ENCODE data around the gene IQSEC1. TPM values are rescaled to one million over a fixed set of nuclear protein-coding genes. Genes with fewer than 3 reads are reported as not detected.

Gene IQSEC1
- total RNA-seq, 1 donor: 135 TPM

DNA sequence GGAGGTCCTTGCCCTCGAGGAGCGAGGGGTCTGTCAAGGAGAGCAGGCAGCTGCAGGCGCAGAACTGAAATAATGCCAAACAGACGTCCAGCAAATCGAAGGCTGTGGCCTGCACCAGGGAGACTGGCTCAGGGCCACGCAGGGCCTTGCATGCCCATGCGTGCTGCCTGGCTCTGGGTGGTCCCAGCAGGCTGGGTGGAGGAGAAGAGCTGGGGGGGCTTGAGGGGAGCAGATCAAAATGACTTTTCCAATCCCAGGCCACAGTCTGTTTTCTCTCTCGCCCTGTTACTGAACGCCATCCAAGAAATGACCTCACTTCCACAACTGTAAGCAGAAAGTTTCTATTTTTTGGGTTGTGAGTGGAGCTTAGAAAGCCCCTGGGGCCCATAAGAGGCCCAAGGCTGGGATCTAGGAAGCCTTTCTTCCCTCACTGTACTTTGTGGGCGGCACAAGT, 134.9 kb downstream of the IQSEC1 start:
- no peaks in the 10 kb centered on the region for H3K27me3 ChIP-seq (ENCODE audit: insufficient read depth, low read length)
- H3K4me1 ChIP-seq (ENCODE audit: insufficient read depth, low read length): no peaks in the 10 kb centered on the region
- no peaks in the 10 kb centered on the region for H3K9me3 ChIP-seq (ENCODE audit: low read depth, low read length)
- no peak overlapping the region for H3K4me3 ChIP-seq (ENCODE audit: low read length)

- H3K4me1 ChIP-seq (ENCODE audit: insufficient read depth, low read length): no peaks in the 10 kb centered on the region
- H3K4me3 ChIP-seq (ENCODE audit: low read length): no peak overlapping the region
- H3K27me3 ChIP-seq (ENCODE audit: insufficient read depth, low read length): no peaks in the 10 kb centered on the region
- H3K9me3 ChIP-seq (ENCODE audit: low read depth, low read length): no peaks in the 10 kb centered on the region
Observed at GRCh38 chr3:12935861-12936830, 137.1 kb downstream of the IQSEC1 start.

DNA sequence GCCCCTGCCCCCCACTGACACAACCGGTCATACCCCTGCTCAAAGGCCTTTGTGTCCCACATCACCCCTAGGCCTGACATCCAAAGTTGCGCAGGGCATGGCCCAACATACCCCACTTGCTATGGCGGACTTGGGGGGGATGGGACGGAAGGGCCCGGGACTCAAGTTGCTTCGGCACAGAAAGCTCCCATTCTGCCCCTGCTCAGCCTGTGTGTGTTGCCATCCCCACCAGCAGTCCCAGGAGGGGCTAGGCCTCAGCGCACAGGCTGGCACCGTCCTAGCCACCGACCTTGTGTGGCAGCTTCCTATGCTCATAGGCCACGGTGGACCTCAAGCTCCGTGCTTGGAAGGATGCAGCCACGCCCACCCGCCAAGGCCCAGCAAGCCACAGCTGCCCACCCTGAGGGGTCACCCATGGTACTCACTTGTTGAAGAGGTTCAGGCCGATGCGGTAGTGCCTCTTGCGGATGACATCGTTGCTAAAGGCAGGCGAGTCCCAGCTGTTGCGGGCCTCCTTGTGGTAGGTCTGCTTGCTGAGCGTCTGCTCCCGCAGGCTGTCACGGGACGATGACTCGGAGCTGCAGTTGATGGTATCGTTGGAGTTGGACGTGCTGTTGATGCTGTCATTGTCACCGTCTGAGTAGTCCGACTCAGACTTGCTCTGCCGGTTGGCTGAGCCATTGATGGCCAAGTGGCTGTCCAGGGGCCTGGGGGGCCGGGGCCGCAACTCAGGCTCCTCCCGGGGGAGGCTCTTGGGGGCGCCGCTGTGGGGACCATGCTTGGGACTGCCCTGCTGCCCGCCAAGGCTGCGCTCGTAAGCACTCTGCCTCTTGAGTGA, 138.0 kb downstream of the IQSEC1 start:
- no peaks in the 10 kb centered on the region for H3K27me3 ChIP-seq (ENCODE audit: insufficient read depth, low read length)

GRCh38 chr3:12934431-12934830, 138.8 kb downstream of the IQSEC1 start:
- no peaks in the 10 kb centered on the region for H3K27me3 ChIP-seq (ENCODE audit: insufficient read depth, low read length)
- H3K4me3 ChIP-seq (ENCODE audit: low read length): no peak overlapping the region
- H3K4me1 ChIP-seq (ENCODE audit: insufficient read depth, low read length): no peaks in the 10 kb centered on the region
- no peaks in the 10 kb centered on the region for H3K9me3 ChIP-seq (ENCODE audit: low read depth, low read length)

More for the DNA sequence above, 138.0 kb downstream of the IQSEC1 start:
- H3K9me3 ChIP-seq (ENCODE audit: low read depth, low read length): no peaks in the 10 kb centered on the region
- no peak overlapping the region for H3K4me3 ChIP-seq (ENCODE audit: low read length)
- H3K4me1 ChIP-seq (ENCODE audit: insufficient read depth, low read length): no peaks in the 10 kb centered on the region

DNA sequence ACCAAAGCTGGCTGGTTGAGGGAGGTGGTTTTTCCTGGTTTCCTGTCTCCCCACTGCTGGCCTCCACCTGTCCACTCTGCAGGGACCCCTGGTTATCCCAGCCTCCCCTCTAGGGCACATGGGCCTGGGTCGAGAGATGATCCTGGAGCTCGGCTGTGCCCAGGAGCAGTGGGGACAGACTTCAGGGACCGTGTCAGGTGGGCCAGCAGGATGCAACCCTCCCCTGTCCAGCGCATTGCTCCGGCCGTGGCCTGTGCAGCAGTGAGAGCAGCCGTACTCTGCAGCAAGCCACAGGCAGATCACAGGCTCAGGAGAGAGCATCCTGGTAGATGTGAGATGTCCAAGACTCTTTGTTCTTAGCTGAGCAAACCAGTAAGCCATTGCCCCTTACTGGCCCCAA, 139.3 kb downstream of the IQSEC1 start:
- H3K4me3 ChIP-seq (ENCODE audit: low read length): no peak overlapping the region

DNA sequence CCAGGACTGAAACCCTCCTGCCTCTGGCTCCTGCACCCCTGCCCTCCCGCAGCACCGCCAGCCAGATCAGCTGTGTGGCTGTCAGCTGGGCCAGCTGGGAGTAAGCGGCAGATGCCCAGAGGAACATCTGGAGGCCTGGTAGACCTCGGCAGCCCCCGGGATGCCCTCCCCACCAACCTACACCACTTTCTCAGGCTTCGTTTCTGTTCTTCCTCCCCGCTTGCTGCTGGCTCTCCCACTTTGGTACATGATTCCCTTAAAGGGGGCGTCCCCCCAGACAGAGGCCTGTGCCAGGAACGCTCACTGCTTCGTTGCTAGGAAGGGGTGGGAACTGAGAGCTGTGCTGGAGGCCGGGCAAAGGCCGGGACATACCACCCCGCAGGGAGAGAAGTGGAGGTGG, 140.5 kb downstream of the IQSEC1 start:
- no peak overlapping the region for H3K4me3 ChIP-seq (ENCODE audit: low read length)
- no peaks in the 10 kb centered on the region for H3K27me3 ChIP-seq (ENCODE audit: insufficient read depth, low read length)
- H3K4me1 ChIP-seq (ENCODE audit: insufficient read depth, low read length): no peaks in the 10 kb centered on the region
- H3K9me3 ChIP-seq (ENCODE audit: low read depth, low read length): no peaks in the 10 kb centered on the region

More for the DNA sequence above, 139.3 kb downstream of the IQSEC1 start:
- Histone ChIP-seq H3K9me3 (ENCODE audit: low read depth, low read length) (no peaks in the 10 kb centered on the region), H3K27me3 (ENCODE audit: insufficient read depth, low read length) (no peaks in the 10 kb centered on the region), H3K4me1 (ENCODE audit: insufficient read depth, low read length) (no peaks in the 10 kb centered on the region)

DNA sequence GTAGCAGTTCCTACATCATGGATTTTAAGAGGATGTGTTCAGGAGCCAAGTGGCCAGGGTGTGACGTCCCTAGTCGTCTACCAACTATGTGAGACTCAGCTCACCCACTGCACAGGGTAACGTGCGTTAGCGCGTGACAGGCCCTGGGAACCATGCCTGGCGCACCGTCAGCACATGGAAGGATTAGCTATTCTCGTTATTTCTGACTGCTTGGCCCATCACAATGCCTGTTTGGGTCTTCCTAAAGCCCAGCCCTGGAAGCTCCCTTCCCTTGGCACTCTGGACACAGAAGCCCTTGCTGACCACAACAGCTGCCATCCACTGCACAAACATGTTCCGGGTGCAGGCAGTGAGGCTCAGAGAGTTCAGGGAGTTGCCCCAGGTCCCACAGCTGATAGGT, 140.9 kb downstream of the IQSEC1 start:
- no peaks in the 10 kb centered on the region for H3K9me3 ChIP-seq (ENCODE audit: low read depth, low read length)
- no peaks in the 10 kb centered on the region for H3K27me3 ChIP-seq (ENCODE audit: insufficient read depth, low read length)
- H3K4me3 ChIP-seq (ENCODE audit: low read length): no peak overlapping the region
- no peaks in the 10 kb centered on the region for H3K4me1 ChIP-seq (ENCODE audit: insufficient read depth, low read length)

GRCh38 chr3:12931273-12931905, 141.8 kb downstream of the IQSEC1 start:
- H3K4me3 ChIP-seq (ENCODE audit: low read length): no peak overlapping the region

DNA sequence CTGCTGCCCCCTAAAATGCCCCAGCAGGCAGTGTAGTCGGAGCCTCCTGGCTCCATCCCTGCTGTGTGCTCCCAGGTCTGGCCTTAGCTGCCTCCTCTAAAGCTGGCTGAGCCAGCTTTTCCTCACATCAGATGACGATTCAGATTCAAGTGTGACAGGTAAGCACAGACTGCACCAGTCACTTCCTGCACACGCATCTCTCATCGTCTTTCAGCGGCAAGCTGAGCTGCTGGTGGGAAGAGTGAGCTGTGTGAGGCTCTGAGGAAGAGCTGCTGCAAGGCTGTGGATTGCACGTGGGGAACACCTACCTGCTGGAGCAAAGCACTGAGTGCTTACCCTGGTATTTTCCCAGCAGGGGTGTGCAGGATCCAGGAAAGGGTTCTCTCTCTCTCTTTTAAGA, 143.4 kb downstream of the IQSEC1 start:
- H3K27me3 ChIP-seq (ENCODE audit: insufficient read depth, low read length): no peaks in the 10 kb centered on the region
- H3K4me3 ChIP-seq (ENCODE audit: low read length): no peak overlapping the region
- peaks cover 8% of the 10 kb centered on the region for H3K4me1 ChIP-seq (ENCODE audit: insufficient read depth, low read length)
- H3K9me3 ChIP-seq (ENCODE audit: low read depth, low read length): no peaks in the 10 kb centered on the region

More at GRCh38 chr3:12931273-12931905, 141.8 kb downstream of the IQSEC1 start:
- H3K27me3 ChIP-seq (ENCODE audit: insufficient read depth, low read length): no peaks in the 10 kb centered on the region
- no peaks in the 10 kb centered on the region for H3K9me3 ChIP-seq (ENCODE audit: low read depth, low read length)
- no peaks in the 10 kb centered on the region for H3K4me1 ChIP-seq (ENCODE audit: insufficient read depth, low read length)

- peaks cover 11% of the 10 kb centered on the region for H3K4me1 ChIP-seq (ENCODE audit: insufficient read depth, low read length)
- H3K4me3 ChIP-seq (ENCODE audit: low read length): no peak overlapping the region
- no peaks in the 10 kb centered on the region for H3K27me3 ChIP-seq (ENCODE audit: insufficient read depth, low read length)
- H3K9me3 ChIP-seq (ENCODE audit: low read depth, low read length): no peaks in the 10 kb centered on the region
Observed at GRCh38 chr3:12926660-12927059, 146.6 kb downstream of the IQSEC1 start.

DNA sequence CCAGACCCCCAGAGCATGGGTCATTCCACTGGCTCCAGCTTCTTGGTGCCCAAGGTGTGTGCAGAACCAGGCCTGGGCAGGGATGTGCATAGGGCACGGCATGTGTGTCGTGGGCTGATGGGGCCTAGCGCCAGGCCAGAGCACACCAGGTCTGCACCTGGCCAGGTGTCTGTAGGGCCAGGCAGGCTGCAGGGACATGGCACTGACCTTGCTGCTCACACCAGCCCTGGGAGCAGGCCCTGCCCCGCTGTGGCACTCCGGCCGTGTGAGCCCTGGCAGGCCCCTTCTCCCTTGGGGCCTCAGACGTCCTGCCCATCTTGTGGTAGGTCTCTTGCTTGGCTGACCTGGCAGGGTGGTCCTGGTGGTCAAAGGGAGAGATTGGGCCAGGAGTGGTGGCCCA, 147.6 kb downstream of the IQSEC1 start:
- Histone ChIP-seq H3K9me3 (ENCODE audit: low read depth, low read length) (no peaks in the 10 kb centered on the region), H3K4me1 (ENCODE audit: insufficient read depth, low read length) (peaks cover 11% of the 10 kb centered on the region), H3K4me3 (ENCODE audit: low read length) (no peak overlapping the region), H3K27me3 (ENCODE audit: insufficient read depth, low read length) (no peaks in the 10 kb centered on the region)

- Histone ChIP-seq H3K27me3 (ENCODE audit: insufficient read depth, low read length) (no peaks in the 10 kb centered on the region), H3K4me1 (ENCODE audit: insufficient read depth, low read length) (peaks cover 11% of the 10 kb centered on the region), H3K9me3 (ENCODE audit: low read depth, low read length) (no peaks in the 10 kb centered on the region), H3K4me3 (ENCODE audit: low read length) (no peak overlapping the region)
Observed at GRCh38 chr3:12924437-12924836, 148.8 kb downstream of the IQSEC1 start.

DNA sequence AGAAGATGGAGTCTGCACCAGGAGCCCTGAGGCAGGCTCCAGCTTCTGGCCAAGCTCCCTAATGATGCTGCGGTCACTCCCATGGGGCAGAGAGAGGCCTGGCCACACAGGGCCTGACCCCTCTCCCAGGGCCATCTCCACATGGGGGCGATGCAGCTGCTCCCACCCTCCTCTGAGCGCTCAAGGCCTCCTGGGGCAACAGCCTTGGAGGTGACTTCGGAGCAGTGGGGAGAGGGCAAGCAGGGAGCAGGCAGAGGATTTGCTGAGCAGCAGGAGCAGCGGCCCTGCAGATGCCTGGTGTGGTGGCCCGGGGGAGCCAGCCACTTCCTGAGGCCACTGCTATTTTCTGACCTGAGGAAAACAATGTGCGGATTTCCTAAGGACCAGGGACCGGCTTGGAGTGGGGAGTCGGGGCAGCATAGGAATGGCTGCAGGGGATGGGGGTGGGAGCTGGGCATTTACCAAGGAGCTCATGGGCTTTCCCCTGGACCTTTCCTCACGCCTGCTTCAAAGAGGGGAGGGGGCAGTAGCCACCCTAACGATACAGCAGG, 150.3 kb downstream of the IQSEC1 start:
- Histone ChIP-seq H3K9me3 (ENCODE audit: low read depth, low read length) (no peaks in the 10 kb centered on the region), H3K4me3 (ENCODE audit: low read length) (no peak overlapping the region), H3K27me3 (ENCODE audit: insufficient read depth, low read length) (no peaks in the 10 kb centered on the region), H3K4me1 (ENCODE audit: insufficient read depth, low read length) (peaks cover 11% of the 10 kb centered on the region)

- Histone ChIP-seq H3K9me3 (ENCODE audit: low read depth, low read length) (no peaks in the 10 kb centered on the region), H3K27me3 (ENCODE audit: insufficient read depth, low read length) (no peaks in the 10 kb centered on the region), H3K4me1 (ENCODE audit: insufficient read depth, low read length) (peaks cover 12% of the 10 kb centered on the region), H3K4me3 (ENCODE audit: low read length) (no peak overlapping the region)
Observed at GRCh38 chr3:12922306-12922705, 150.9 kb downstream of the IQSEC1 start.

Data from mononuclear cell (primary cell).